Measurements from ENCODE around the gene TIMM22.

- TF ChIP-seq CTCF (conservative IDR thresholded peaks at IDR 0.05) (no peak), EZH2 (IDR thresholded peaks at IDR 0.05; ENCODE audit: low read depth) (no peak)
Observed at GRCh38 chr17:1047177-1047878, 50.4 kb downstream of the TIMM22 start.

Data from PC-9 (cell line).